ENCODE measurements around the gene PBX4. TPM values are rescaled to one million over a fixed set of nuclear protein-coding genes. Genes with fewer than 3 reads are reported as not detected.

PBX4 gene
- total and polyA plus RNA-seq, 7 donors: 0.49 to 6.1 (median 1.9) TPM; not detected in 3

GRCh38 chr19:19523177-19523576 is 95.3 kb downstream of the PBX4 start:
- no peak overlapping the region for H3K4me3 ChIP-seq
- H3K9me3 ChIP-seq: no peaks in the 10 kb centered on the region
- no peaks in the 10 kb centered on the region for H3K27me3 ChIP-seq
- H3K36me3 ChIP-seq: peaks cover 0 to 72% (median 8%) of the 10 kb centered on the region in 4 donors
- H3K27ac ChIP-seq: no peak overlapping the region
- no peak for DNase-seq
- TF ChIP-seq EP300 (IDR thresholded peaks at IDR 0.05) (no peak), POLR2AphosphoS5 (IDR thresholded peaks at IDR 0.05) (no peak), POLR2A (IDR thresholded peaks at IDR 0.05) (no peak), CTCF (IDR thresholded peaks at IDR 0.05) (no peak)
- H3K4me1 ChIP-seq: peaks cover 0 to 23% (median 15%) of the 10 kb centered on the region in 4 donors
- intact Hi-C loops (cut with DNase I): no loop called here
- WGBS, 2 donors: 93 to 95% methylated on average over 3 of the region's 3 CpGs

DNA sequence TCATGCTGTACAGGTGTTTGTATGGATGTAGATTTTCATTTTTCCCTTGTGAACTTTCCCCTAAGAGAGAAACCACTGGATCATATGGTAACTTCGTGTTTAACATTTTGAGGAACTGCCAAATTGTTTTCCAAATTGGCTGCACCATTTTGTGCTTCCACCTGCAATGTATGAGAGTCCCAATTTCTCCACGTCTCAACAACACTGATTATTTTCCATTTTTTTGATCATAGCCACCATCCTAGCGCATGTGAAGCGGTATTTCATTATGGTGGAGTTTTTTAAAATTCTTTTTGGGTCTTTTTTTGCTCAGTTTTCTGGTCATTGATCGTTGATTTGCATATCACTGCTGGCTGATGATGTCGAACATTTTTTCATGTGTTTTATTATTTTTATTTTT is 97.5 kb downstream of the PBX4 start:
- Histone ChIP-seq H3K4me3 (no peak overlapping the region), H3K36me3 (peaks cover 0 to 50% (median 4%) of the 10 kb centered on the region in 4 donors), H3K27me3 (no peaks in the 10 kb centered on the region), H3K4me1 (peaks cover 0 to 38% (median 31%) of the 10 kb centered on the region in 4 donors), H3K27ac (no peak overlapping the region), H3K9me3 (no peaks in the 10 kb centered on the region)
- intact Hi-C loops (cut with DNase I): no loop called here
- no peak for DNase-seq
- 82 to 87% methylated on average over 6 of the region's 6 CpGs for WGBS, 2 donors
- TF ChIP-seq POLR2A (IDR thresholded peaks at IDR 0.05): no peak
- no peak for TF ChIP-seq POLR2AphosphoS5 (IDR thresholded peaks at IDR 0.05)
- no peak for TF ChIP-seq CTCF (IDR thresholded peaks at IDR 0.05)
- no peak for TF ChIP-seq EP300 (IDR thresholded peaks at IDR 0.05)

- no peaks in the 10 kb centered on the region for H3K9me3 ChIP-seq
- peaks cover 0 to 53% (median 49%) of the 10 kb centered on the region in 4 donors for H3K4me1 ChIP-seq
- TF ChIP-seq EP300 (IDR thresholded peaks at IDR 0.05) (no peak), POLR2A (IDR thresholded peaks at IDR 0.05) (no peak), CTCF (IDR thresholded peaks at IDR 0.05) (no peak), POLR2AphosphoS5 (IDR thresholded peaks at IDR 0.05) (no peak)
- intact Hi-C loops (cut with DNase I): loop anchor here (10.0 kb wide), 1 partner anchor 322 kb away; the partner anchor contains the start of genes BORCS8 and RFXANK
- no peak for DNase-seq
- 90 to 93% methylated on average over 10 of the region's 10 CpGs for WGBS, 2 donors
- H3K27me3 ChIP-seq: no peaks in the 10 kb centered on the region
- peak overlapping the region in 2 of 4 donors; percentile 88 to 90 for H3K27ac ChIP-seq
- peaks cover 0 to 29% (median 0%) of the 10 kb centered on the region in 4 donors for H3K36me3 ChIP-seq
- peak overlapping the region in 3 of 4 donors; percentile 72 to 78 (median 72) for H3K4me3 ChIP-seq
Measured at GRCh38 chr19:19517235-19517619, 101.3 kb downstream of the PBX4 start.

- Histone ChIP-seq H3K36me3 (peaks cover 0 to 24% (median 0%) of the 10 kb centered on the region in 4 donors), H3K4me3 (peak within 1 kb of the TSS; percentile 72 to 78 (median 73)), H3K27ac (peak within 1 kb of the TSS; percentile 85 to 90 (median 88)), H3K27me3 (no peaks in the 10 kb centered on the region), H3K4me1 (peaks cover 0 to 52% (median 46%) of the 10 kb centered on the region in 4 donors), H3K9me3 (no peaks in the 10 kb centered on the region)
- 2 to 5% methylated on average over 61 of the region's 61 CpGs for WGBS, 2 donors
- peak; percentile 96 for DNase-seq
- TF ChIP-seq EP300 (IDR thresholded peaks at IDR 0.05) (no peak), POLR2A (IDR thresholded peaks at IDR 0.05) (peak; percentile 71 to 81), POLR2AphosphoS5 (IDR thresholded peaks at IDR 0.05) (peak; percentile 100), CTCF (IDR thresholded peaks at IDR 0.05) (no peak)
- intact Hi-C loops (cut with DNase I): loop anchor here (10.0 kb wide), 1 partner anchor 321 kb away; the partner anchor contains the start of genes BORCS8 and RFXANK
Measured at GRCh38 chr19:19515642-19516519, 102.6 kb downstream of the PBX4 start, which contains the start of gene NDUFA13. TSS of gene NDUFA13 (plus strand) at chr19:19516225. CDS start at chr19:19516239, 14 bp downstream.
